ENCODE results near the gene GP1BA. TPM values are rescaled to one million over a fixed set of nuclear protein-coding genes. Genes with fewer than 3 reads are reported as not detected.

Gene GP1BA
- total RNA-seq, 2 donors from 2014 or later = not detected

- no peak overlapping the region for H3K27ac ChIP-seq
- peaks cover 16% of the 10 kb centered on the region for H3K4me1 ChIP-seq (replicated peaks)
- H3K9me3 ChIP-seq = no peaks in the 10 kb centered on the region
- intact Hi-C loops (cut with DNase I) = no loop called here
- no peak for DNase-seq (ENCODE audit: low spot score)
- TF ChIP-seq CTCF (IDR thresholded peaks at IDR 0.05) = no peak
- no peak for TF ChIP-seq POLR2AphosphoS5 (IDR thresholded peaks at IDR 0.05)
- TF ChIP-seq POLR2A (IDR thresholded peaks at IDR 0.05) = no peak
- no peaks in the 10 kb centered on the region for H3K27me3 ChIP-seq (replicated peaks; ENCODE audit: insufficient read depth)
- H3K36me3 ChIP-seq = peaks cover 0 to 8% of the 10 kb centered on the region in 2 donors
- 92% methylated on average over 16 of the region's 16 CpGs for WGBS
- H3K4me3 ChIP-seq = no peak overlapping the region
Observed at GRCh38 chr17:4937553-4937952, 5.5 kb downstream of the GP1BA start.

- Histone ChIP-seq H3K27me3 (replicated peaks; ENCODE audit: insufficient read depth) (no peaks in the 10 kb centered on the region), H3K36me3 (peaks cover 0 to 10% of the 10 kb centered on the region in 2 donors), H3K4me1 (replicated peaks) (peaks cover 16% of the 10 kb centered on the region), H3K27ac (no peak overlapping the region), H3K4me3 (no peak overlapping the region), H3K9me3 (no peaks in the 10 kb centered on the region)
- no peak for DNase-seq (ENCODE audit: low spot score)
- 79% methylated on average over 11 of the region's 11 CpGs for WGBS
- intact Hi-C loops (cut with DNase I) = no loop called here
- TF ChIP-seq CTCF (IDR thresholded peaks at IDR 0.05) = no peak
Observed at GRCh38 chr17:4938069-4938491, 6.0 kb downstream of the GP1BA start.

DNA sequence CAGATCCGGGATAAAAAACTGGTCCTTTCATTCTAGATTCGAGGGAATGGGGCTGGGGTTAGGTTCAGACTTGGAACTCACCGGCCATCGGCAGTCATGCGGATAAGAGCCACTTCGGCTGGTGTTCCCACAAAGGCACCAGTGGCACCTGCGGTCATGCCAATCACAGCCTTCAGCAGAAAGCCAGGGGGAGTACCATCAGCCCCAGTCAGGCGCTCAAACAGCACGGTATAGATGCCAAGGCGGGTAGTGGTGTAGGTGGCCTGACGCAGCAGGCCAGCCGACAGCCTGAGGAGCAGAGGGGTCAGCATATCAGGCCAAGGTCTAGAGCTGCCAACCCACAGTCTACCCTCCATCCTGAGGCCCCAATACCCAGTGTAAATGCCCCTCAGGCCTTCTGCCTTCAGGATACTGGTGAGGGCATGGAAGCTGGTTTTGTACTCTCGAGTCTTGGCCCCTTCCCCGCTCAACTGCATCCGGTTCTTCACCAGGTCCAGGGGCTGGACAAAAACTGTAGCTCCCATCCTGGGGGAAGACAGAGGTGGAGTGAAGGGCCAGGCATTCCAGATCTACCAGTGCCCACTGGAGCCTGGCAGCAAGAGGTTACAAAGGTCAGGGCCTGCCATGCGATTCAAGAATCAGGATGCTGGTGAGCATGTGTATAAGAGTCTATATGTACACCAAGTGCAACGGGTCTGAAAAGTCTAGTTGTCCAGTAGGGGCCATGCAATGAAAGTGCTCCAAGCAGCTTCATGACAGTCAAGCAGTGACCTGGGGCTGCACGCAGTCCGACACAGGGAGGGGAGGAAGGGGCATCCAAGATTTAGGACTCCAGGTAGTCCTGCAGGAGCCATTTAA lies 6.8 kb downstream of the GP1BA start:
- no peak for DNase-seq (ENCODE audit: low spot score)
- Histone ChIP-seq H3K27me3 (replicated peaks; ENCODE audit: insufficient read depth) (no peaks in the 10 kb centered on the region), H3K4me1 (replicated peaks) (peaks cover 16% of the 10 kb centered on the region), H3K4me3 (peak overlapping the region; percentile 75 to 82), H3K9me3 (no peaks in the 10 kb centered on the region), H3K27ac (peak overlapping the region; percentile 85 to 95), H3K36me3 (peaks cover 0 to 10% of the 10 kb centered on the region in 2 donors)
- intact Hi-C loops (cut with DNase I) = no loop called here
- TF ChIP-seq POLR2A (IDR thresholded peaks at IDR 0.05) (no peak), CTCF (IDR thresholded peaks at IDR 0.05) (no peak), POLR2AphosphoS5 (IDR thresholded peaks at IDR 0.05) (no peak)
- WGBS = 43% methylated on average over 19 of the region's 19 CpGs

DNA sequence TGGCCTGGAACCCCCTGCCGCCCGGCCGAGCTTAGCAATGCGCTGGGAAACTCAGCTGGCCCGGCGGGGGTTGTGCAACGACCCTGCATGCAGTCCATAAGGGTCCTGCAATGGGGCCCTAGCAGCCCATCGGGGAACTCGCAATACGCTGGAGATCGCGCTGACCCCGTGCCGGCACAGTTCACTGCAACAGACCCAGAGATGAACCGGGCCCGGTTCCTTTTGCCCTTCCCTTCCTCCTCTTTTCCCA lies 7.4 kb downstream of the GP1BA start:
- H3K4me1 ChIP-seq (replicated peaks) = peaks cover 12% of the 10 kb centered on the region
- H3K27ac ChIP-seq = peak overlapping the region; percentile 85 to 95
- 0% methylated on average over 16 of the region's 16 CpGs for WGBS
- peaks cover 0 to 10% of the 10 kb centered on the region in 2 donors for H3K36me3 ChIP-seq
- no peak for TF ChIP-seq POLR2AphosphoS5 (IDR thresholded peaks at IDR 0.05)
- no peak for DNase-seq (ENCODE audit: low spot score)
- peak overlapping the region; percentile 75 to 82 for H3K4me3 ChIP-seq
- intact Hi-C loops (cut with DNase I) = no loop called here
- H3K27me3 ChIP-seq (replicated peaks; ENCODE audit: insufficient read depth) = no peaks in the 10 kb centered on the region
- H3K9me3 ChIP-seq = no peaks in the 10 kb centered on the region

- Histone ChIP-seq H3K4me3 (peak within 1 kb of the TSS; percentile 75 to 82), H3K27me3 (replicated peaks; ENCODE audit: insufficient read depth) (no peaks in the 10 kb centered on the region), H3K36me3 (peaks cover 0 to 10% of the 10 kb centered on the region in 2 donors), H3K4me1 (replicated peaks) (peaks cover 12% of the 10 kb centered on the region), H3K9me3 (no peaks in the 10 kb centered on the region), H3K27ac (peak within 1 kb of the TSS; percentile 85 to 95)
- WGBS = under 1% methylated on average over 68 of the region's 72 CpGs
- peak; percentile 97 for DNase-seq (ENCODE audit: low spot score)
- intact Hi-C loops (cut with DNase I) = no loop called here
- peak in 2 of 4 experiments; percentile 25 to 34 for TF ChIP-seq CTCF (IDR thresholded peaks at IDR 0.05)
- TF ChIP-seq POLR2A (IDR thresholded peaks at IDR 0.05) = peak; percentile 67
- peak; percentile 91 for TF ChIP-seq POLR2AphosphoS5 (IDR thresholded peaks at IDR 0.05)
Observed at GRCh38 chr17:4939796-4940554, 7.9 kb downstream of the GP1BA start, which contains the start of the genes RNF167 and SLC25A11. Gene RNF167, plus strand, starts transcription at chr17:4940268. Its CDS starts 642 bp downstream, at chr17:4940910. Gene SLC25A11, minus strand, starts transcription at chr17:4940046. Its CDS starts 136 bp downstream, at chr17:4939910.

All from prostate gland (tissue), 2 donors.